WTC11 (cell line): Measurements from ENCODE around the gene MICAL3.

Experiments used
- AR ChIP-seq: fragments of 250-450 bp; sonication (Bioruptor Pico); IDR thresholded peaks from 2 replicates; pipeline ENCODE4 v1.9.0; 2021; ENCODE audit warnings: mild to moderate bottlenecking
- CTCF ChIP-seq: fragments of 200-600 bp; IDR thresholded peaks from 2 replicates; pipeline ENCODE4 v1.8.0; 2022; ENCODE audit warnings: antibody characterized with exemption
- E2F1 ChIP-seq: sonication (generic); formaldehyde crosslinking; IDR thresholded peaks from 2 replicates; pipeline ENCODE4 v1.8.0; 2022; ENCODE audit warnings: mild to moderate bottlenecking, missing genetic modification reagents
- NFATC4 ChIP-seq: fragments of 250-450 bp; sonication (Bioruptor Pico); IDR thresholded peaks from 2 replicates; pipeline ENCODE4 v1.9.0; 2021; ENCODE audit warnings: mild to moderate bottlenecking
- RELA ChIP-seq: sonication (generic); formaldehyde crosslinking; IDR thresholded peaks from 2 replicates; pipeline ENCODE4 v1.8.1; 2022; ENCODE audit warnings: missing genetic modification reagents, mild to moderate bottlenecking, borderline replicate concordance
- SMAD3 ChIP-seq: sonication (generic); formaldehyde crosslinking; IDR thresholded peaks from 2 replicates; pipeline ENCODE4 v1.8.0; 2022; ENCODE audit warnings: missing genetic modification reagents, mild to moderate bottlenecking, borderline replicate concordance
- SP1 ChIP-seq: sonication (generic); formaldehyde crosslinking; conservative IDR thresholded peaks from 2 replicates; pipeline ENCODE4 v1.8.1; 2022; ENCODE audit warnings: missing genetic modification reagents
- USF2 ChIP-seq: sonication (generic); formaldehyde crosslinking; IDR thresholded peaks from 2 replicates; pipeline ENCODE4 v1.8.1; 2023; ENCODE audit warnings: mild to moderate bottlenecking, missing genetic modification reagents, moderate library complexity
- ZNF121 ChIP-seq: sonication (generic); formaldehyde crosslinking; IDR thresholded peaks from 2 replicates; pipeline ENCODE4 v1.8.0; 2023; ENCODE audit warnings: missing genetic modification reagents
- ZNF416 ChIP-seq: fragments of 250-450 bp; sonication (Bioruptor Pico); IDR thresholded peaks from 2 replicates; pipeline ENCODE4 v1.9.0; 2021; ENCODE audit warnings: mild to moderate bottlenecking, inconsistent platforms

- TF ChIP-seq CTCF (no peak), SP1 (CRISPR knock-in tag) (no peak), ZNF416 (no peak), NFATC4 (CRISPR knock-in tag) (no peak), USF2 (CRISPR knock-in tag) (no peak), AR (no peak), SMAD3 (CRISPR knock-in tag) (no peak), RELA (CRISPR knock-in tag) (no peak), E2F1 (CRISPR knock-in tag) (no peak), ZNF121 (CRISPR knock-in tag) (no peak)
These were observed 60.2 kb downstream of the MICAL3 start for GRCh38 chr22:17964156-17964555.
